Adrenal gland (tissue), 12 donors: ENCODE results near the gene GPRC5A. TPM values are rescaled to one million over a fixed set of nuclear protein-coding genes. Genes with fewer than 3 reads are reported as not detected.

Experiments used
- DNase-seq, 7 donors: peaks; one replicate each; pipeline ENCODE4 v3.0.0-alpha.2; 2019 to 2020
- H3K27ac ChIP-seq, 5 donors: fragments of 200-600 bp; sonication (generic) in 4 of 5; 1 replicate in 3 of 5; 2 replicates in 2 of 5; pipeline versions ENCODE4 v1.5.1 to v1.8.0; 2016 to 2020; ENCODE audit warnings: mild to moderate bottlenecking in 1 of 5
- H3K27me3 ChIP-seq: fragments of 200-600 bp; 2 replicates; pipeline ENCODE4 v1.8.0; 2021
- H3K36me3 ChIP-seq, 2 donors: fragments of 200-600 bp; replicated peaks in 1 of 2; 1 replicate in 1 of 2; 2 replicates in 1 of 2; pipeline versions ENCODE4 v1.5.1 to v1.8.0; 2018 to 2022
- H3K4me1 ChIP-seq, 2 donors: fragments of 200-600 bp; replicated peaks in 1 of 2; 1 replicate in 1 of 2; 2 replicates in 1 of 2; pipeline versions ENCODE4 v1.5.1 to v1.8.0; 2018 to 2021
- H3K4me3 ChIP-seq, 4 donors: fragments of 200-600 bp; sonication (generic) in 3 of 4; one replicate each; pipeline ENCODE4 v1.5.1; 2016 to 2018
- H3K9me3 ChIP-seq, 3 donors: fragments of 200-600 bp; sonication (generic) in 1 of 3; replicated peaks in 1 of 3; 1 replicate in 2 of 3; 2 replicates in 1 of 3; pipeline versions ENCODE4 v1.5.1 to v1.8.0; 2016 to 2021
- CTCF ChIP-seq, 6 experiments: fragments of 450-650 bp in 4 of 6; fragments of 200-600 bp in 2 of 6; sonication (generic) in 1 of 6; IDR thresholded peaks; 1 replicate in 5 of 6; 2 replicates in 1 of 6; pipeline versions ENCODE4 v1.5.1 to v1.8.0; 2016 to 2021; ENCODE audit warnings: antibody characterized with exemption in 6 of 6, mild to moderate bottlenecking in 2 of 6, moderate library complexity in 1 of 6
- POLR2A ChIP-seq, 2 donors: fragments of 450-650 bp; IDR thresholded peaks; one replicate each; pipeline ENCODE4 v1.6.1; 2017; ENCODE audit warnings: antibody characterized with exemption in 2 of 2, mild to moderate bottlenecking in 2 of 2, moderate library complexity in 1 of 2
- WGBS, 4 donors: extraction: QIAGEN DNeasy Blood & Tissue Kit in 2 of 4; methylation state at CpG; one replicate each; pipeline versions ENCODE4 v1.1.5 to v1.1.7; 2013 to 2017; 5-methylcytosine and 5-hydroxymethylcytosine counted together
- intact Hi-C, 2 donors: fragments of 100-400 bp; cut with DNase I; formaldehyde crosslinking; loops; one replicate each; pipeline versions ENCODE4 v1.14.1 to v1.15.0; 2022 to 2023
- polyA plus RNA-seq, 3 donors: library from polyadenylated mRNA; stranded (reverse); fragments of 200-250 nt in 2 of 3; fragments of 350-450 nt in 1 of 3; fragmentation: Illumina TruSeq in 1 of 3; extraction: RNeasy Lipid Tissue Mini Kit (QIAGEN cat#74804) in 1 of 3; gene quantifications; one replicate each; pipeline ENCODE4 v1.2.3, GENCODE V29; 2013 to 2014
- total RNA-seq, 9 donors: library from RNA; depleted of rRNA in 4 of 9; stranded (reverse); fragments of >200 nt in 4 of 9; fragments of 120-200 nt in 1 of 9; fragmentation: NEBNext Ultra II Directional in 1 of 9; extraction: Animal tissue kit (Norgen Biotek cat#: 25700) in 1 of 9; gene quantifications; one replicate each; pipeline versions ENCODE4 v1.1.0 to v1.2.4, GENCODE V29; 2013 to 2023
- donor health status: healthy with polysubstance abuse.
- donor health status: Bipolar disorder and iron deficiency.
- donor health status: DM: yes; HTN: yes; CAD: no.
- donor health status: DM: no; HTN: no; CAD: no.
- donor health status: DM: no; HTN: no; CAD: no.
- donor health status: DM: yes; HTN: yes; CAD: no.

GPRC5A gene
- total and polyA plus RNA-seq, 12 donors: 0.33 to 22.3 (median 6.2) TPM

- Histone ChIP-seq H3K27ac (no peak overlapping the region), H3K4me1 (peaks cover 4 to 5% of the 10 kb centered on the region in 2 donors), H3K27me3 (no peaks in the 10 kb centered on the region), H3K9me3 (no peaks in the 10 kb centered on the region), H3K4me3 (no peak overlapping the region), H3K36me3 (no peaks in the 10 kb centered on the region)
- WGBS, 4 donors: 72 to 80% (median 77%) methylated on average over 9 to 10 of the region's 10 CpGs
- peak in 1 of 7 donors; percentile 47 for DNase-seq
- TF ChIP-seq CTCF (IDR thresholded peaks at IDR 0.05): no peak
- no peak for TF ChIP-seq POLR2A (IDR thresholded peaks at IDR 0.05)
- intact Hi-C loops: loop anchor here (2.0 to 10.0 kb wide), 5 partner anchors 62 to 297 kb away; no protein-coding TSS in a partner anchor
Observed at GRCh38 chr12:12915656-12916055, 24.3 kb downstream of the GPRC5A start.

GRCh38 chr12:12916135-12916944, 25.0 kb downstream of the GPRC5A start:
- intact Hi-C loops: loop anchor here (2.0 to 10.0 kb wide), 5 partner anchors 61 to 296 kb away; no protein-coding TSS in a partner anchor

GRCh38 chr12:12917517-12917916, 26.2 kb downstream of the GPRC5A start:
- 85 to 93% (median 86%) methylated on average over 2 of the region's 2 CpGs for WGBS, 4 donors
- Histone ChIP-seq H3K27me3 (no peaks in the 10 kb centered on the region), H3K9me3 (no peaks in the 10 kb centered on the region), H3K27ac (peak overlapping the region in 2 of 5 donors; percentile 8 to 26), H3K36me3 (no peaks in the 10 kb centered on the region), H3K4me1 (peaks cover 4 to 5% of the 10 kb centered on the region in 2 donors), H3K4me3 (no peak overlapping the region)
- intact Hi-C loops: loop anchor here (2.0 to 10.0 kb wide), 5 partner anchors 60 to 295 kb away; no protein-coding TSS in a partner anchor
- no peak for DNase-seq
- no peak for TF ChIP-seq POLR2A (IDR thresholded peaks at IDR 0.05)
- TF ChIP-seq CTCF (IDR thresholded peaks at IDR 0.05): no peak

More at GRCh38 chr12:12916135-12916944, 25.0 kb downstream of the GPRC5A start:
- DNase-seq: peak; percentile 77 to 96 (median 87)
- H3K4me1 ChIP-seq: peaks cover 4 to 5% of the 10 kb centered on the region in 2 donors
- H3K36me3 ChIP-seq: no peaks in the 10 kb centered on the region
- no peaks in the 10 kb centered on the region for H3K27me3 ChIP-seq
- no peaks in the 10 kb centered on the region for H3K9me3 ChIP-seq
- WGBS, 4 donors: 20 to 27% (median 25%) methylated on average over 17 to 19 of the region's 19 CpGs
- TF ChIP-seq CTCF (IDR thresholded peaks at IDR 0.05) (peak; percentile 95 to 98 (median 96)), POLR2A (IDR thresholded peaks at IDR 0.05) (no peak)
- peak overlapping the region in 2 of 5 donors; percentile 44 to 73 for H3K27ac ChIP-seq
- H3K4me3 ChIP-seq: no peak overlapping the region

DNA sequence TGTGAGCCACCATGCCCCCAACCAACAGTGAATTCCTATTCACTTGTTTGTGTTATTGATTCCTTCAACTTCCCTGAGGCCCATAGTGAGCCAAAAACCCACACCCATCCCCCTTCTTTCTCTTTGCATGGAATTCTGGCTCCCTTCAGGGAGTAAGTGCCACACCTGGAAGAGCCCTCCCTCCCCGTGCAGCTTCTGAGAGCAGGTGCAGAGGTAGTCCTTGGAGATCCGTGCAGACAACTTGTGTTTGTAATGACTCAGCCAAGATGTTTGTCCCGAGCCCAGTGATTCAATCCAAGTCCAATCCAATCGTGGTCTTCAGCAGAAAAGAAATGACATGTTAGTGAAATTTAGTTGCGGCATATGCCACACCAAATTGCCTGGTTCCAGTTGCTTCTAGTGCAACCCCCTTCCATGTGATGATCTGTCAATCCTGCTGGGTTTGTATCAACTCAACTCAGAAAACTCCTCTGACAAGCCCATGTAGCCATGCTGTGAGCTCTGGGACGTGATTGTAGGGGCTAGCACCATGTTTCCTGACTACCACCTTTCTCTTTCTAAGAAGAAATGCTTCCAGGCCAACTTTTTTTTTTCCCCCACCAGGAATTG, 27.5 kb downstream of the GPRC5A start:
- Histone ChIP-seq H3K4me3 (no peak overlapping the region), H3K4me1 (peaks cover 4 to 5% of the 10 kb centered on the region in 2 donors), H3K9me3 (no peaks in the 10 kb centered on the region), H3K36me3 (no peaks in the 10 kb centered on the region), H3K27ac (no peak overlapping the region), H3K27me3 (no peaks in the 10 kb centered on the region)
- DNase-seq: no peak
- TF ChIP-seq CTCF (IDR thresholded peaks at IDR 0.05): no peak
- TF ChIP-seq POLR2A (IDR thresholded peaks at IDR 0.05): no peak
- intact Hi-C loops: loop anchor here (5.0 to 10.0 kb wide), 4 partner anchors 58 to 293 kb away; no protein-coding TSS in a partner anchor
- 53 to 71% (median 63%) methylated on average over 6 of the region's 6 CpGs for WGBS, 4 donors
